HUES48 (cell line): ENCODE data around the gene CTNNA3.

Source experiments
- H3K27ac ChIP-seq: one replicate; pipeline ENCODE4 v1.7.0; 2013; ENCODE audit warnings: low read depth, low read length, inconsistent platforms
- H3K27me3 ChIP-seq: 2 replicates; pipeline ENCODE4 v1.6.1; 2013; ENCODE audit warnings: mild to moderate bottlenecking, low read length; ENCODE audit not compliant: control insufficient read depth, insufficient read depth
- H3K36me3 ChIP-seq: 2 replicates; pipeline ENCODE4 v1.6.1; 2013; ENCODE audit warnings: low read length; ENCODE audit not compliant: control insufficient read depth, insufficient read depth
- H3K4me1 ChIP-seq: 2 replicates; pipeline ENCODE4 v1.6.1; 2013; ENCODE audit warnings: mild to moderate bottlenecking, low read length; ENCODE audit not compliant: control insufficient read depth, insufficient read depth
- H3K4me3 ChIP-seq: 2 replicates; pipeline ENCODE4 v1.5.1; 2013; ENCODE audit warnings: mild to moderate bottlenecking, low read depth, low read length
- H3K9ac ChIP-seq: 2 replicates; pipeline ENCODE4 v1.6.1; 2013; ENCODE audit warnings: mild to moderate bottlenecking, low read depth, low read length, moderate library complexity
- H3K9me3 ChIP-seq: 2 replicates; pipeline ENCODE4 v1.6.1; 2013; ENCODE audit warnings: low read length; ENCODE audit not compliant: control insufficient read depth, insufficient read depth

Gene CTNNA3

GRCh38 chr10:66678521-66678920, 1017.5 kb downstream of the CTNNA3 start:
- no peak overlapping the region for H3K9ac ChIP-seq
- no peaks in the 10 kb centered on the region for H3K36me3 ChIP-seq
- no peak overlapping the region for H3K27ac ChIP-seq
- H3K4me3 ChIP-seq = no peak overlapping the region
- H3K4me1 ChIP-seq = no peaks in the 10 kb centered on the region
- H3K9me3 ChIP-seq = no peaks in the 10 kb centered on the region
- no peaks in the 10 kb centered on the region for H3K27me3 ChIP-seq

GRCh38 chr10:66673071-66673470, 1022.9 kb downstream of the CTNNA3 start:
- H3K36me3 ChIP-seq = no peaks in the 10 kb centered on the region
- no peak overlapping the region for H3K4me3 ChIP-seq
- no peak overlapping the region for H3K27ac ChIP-seq
- no peaks in the 10 kb centered on the region for H3K27me3 ChIP-seq
- no peak overlapping the region for H3K9ac ChIP-seq
- no peaks in the 10 kb centered on the region for H3K4me1 ChIP-seq
- H3K9me3 ChIP-seq = no peaks in the 10 kb centered on the region

- Histone ChIP-seq H3K27me3 (no peaks in the 10 kb centered on the region), H3K9me3 (no peaks in the 10 kb centered on the region), H3K9ac (no peak overlapping the region), H3K4me3 (no peak overlapping the region), H3K36me3 (no peaks in the 10 kb centered on the region), H3K4me1 (no peaks in the 10 kb centered on the region), H3K27ac (no peak overlapping the region)
Measured at GRCh38 chr10:66671562-66671961, 1024.4 kb downstream of the CTNNA3 start.

- Histone ChIP-seq H3K36me3 (no peaks in the 10 kb centered on the region), H3K27ac (no peak overlapping the region), H3K4me1 (no peaks in the 10 kb centered on the region), H3K9me3 (no peaks in the 10 kb centered on the region), H3K27me3 (no peaks in the 10 kb centered on the region), H3K9ac (no peak overlapping the region), H3K4me3 (no peak overlapping the region)
Measured at GRCh38 chr10:66671064-66671463, 1024.9 kb downstream of the CTNNA3 start.

- no peak overlapping the region for H3K9ac ChIP-seq
- no peak overlapping the region for H3K27ac ChIP-seq
- no peaks in the 10 kb centered on the region for H3K27me3 ChIP-seq
- H3K4me3 ChIP-seq = no peak overlapping the region
- H3K36me3 ChIP-seq = no peaks in the 10 kb centered on the region
- peaks cover 21% of the 10 kb centered on the region for H3K9me3 ChIP-seq
- no peaks in the 10 kb centered on the region for H3K4me1 ChIP-seq
Measured at GRCh38 chr10:66656499-66656898, 1039.5 kb downstream of the CTNNA3 start.

GRCh38 chr10:66654861-66655260, 1041.1 kb downstream of the CTNNA3 start:
- no peak overlapping the region for H3K4me3 ChIP-seq
- no peak overlapping the region for H3K9ac ChIP-seq
- H3K9me3 ChIP-seq = peaks cover 21% of the 10 kb centered on the region
- H3K27ac ChIP-seq = no peak overlapping the region
- H3K4me1 ChIP-seq = no peaks in the 10 kb centered on the region
- no peaks in the 10 kb centered on the region for H3K27me3 ChIP-seq
- H3K36me3 ChIP-seq = no peaks in the 10 kb centered on the region

GRCh38 chr10:66651308-66652082, 1044.5 kb downstream of the CTNNA3 start:
- no peak overlapping the region for H3K27ac ChIP-seq
- no peaks in the 10 kb centered on the region for H3K36me3 ChIP-seq
- H3K27me3 ChIP-seq = no peaks in the 10 kb centered on the region
- H3K9me3 ChIP-seq = peaks cover 21% of the 10 kb centered on the region
- H3K4me1 ChIP-seq = no peaks in the 10 kb centered on the region
- H3K9ac ChIP-seq = no peak overlapping the region
- no peak overlapping the region for H3K4me3 ChIP-seq

GRCh38 chr10:66649626-66650025, 1046.4 kb downstream of the CTNNA3 start:
- no peak overlapping the region for H3K9ac ChIP-seq
- no peaks in the 10 kb centered on the region for H3K4me1 ChIP-seq
- H3K4me3 ChIP-seq = no peak overlapping the region
- no peaks in the 10 kb centered on the region for H3K36me3 ChIP-seq
- no peaks in the 10 kb centered on the region for H3K27me3 ChIP-seq
- H3K9me3 ChIP-seq = peaks cover 30% of the 10 kb centered on the region
- H3K27ac ChIP-seq = no peak overlapping the region

- Histone ChIP-seq H3K4me3 (no peak overlapping the region), H3K4me1 (no peaks in the 10 kb centered on the region), H3K9me3 (peaks cover 9% of the 10 kb centered on the region; the same call in 1 of the 2 replicates), H3K27ac (no peak overlapping the region), H3K27me3 (no peaks in the 10 kb centered on the region), H3K36me3 (no peaks in the 10 kb centered on the region), H3K9ac (no peak overlapping the region)
Measured at GRCh38 chr10:66642217-66642616, 1053.8 kb downstream of the CTNNA3 start.

GRCh38 chr10:66639371-66639770, 1056.6 kb downstream of the CTNNA3 start:
- Histone ChIP-seq H3K27ac (no peak overlapping the region), H3K4me1 (no peaks in the 10 kb centered on the region), H3K9ac (no peak overlapping the region), H3K9me3 (no peaks in the 10 kb centered on the region), H3K27me3 (no peaks in the 10 kb centered on the region), H3K36me3 (no peaks in the 10 kb centered on the region), H3K4me3 (no peak overlapping the region)

- Histone ChIP-seq H3K9ac (no peak overlapping the region), H3K27me3 (no peaks in the 10 kb centered on the region), H3K27ac (no peak overlapping the region), H3K9me3 (no peaks in the 10 kb centered on the region), H3K4me3 (no peak overlapping the region), H3K36me3 (no peaks in the 10 kb centered on the region), H3K4me1 (no peaks in the 10 kb centered on the region)
Measured at GRCh38 chr10:66637273-66638036, 1058.5 kb downstream of the CTNNA3 start.
